MCF 10A (cell line): ENCODE results near the gene PHKB. TPM values are rescaled to one million over a fixed set of nuclear protein-coding genes. Genes with fewer than 3 reads are reported as not detected.

ENCODE experiments used
- BruUV-seq: library from RNA; stranded (reverse); fragments of 400-500 nt; replicated peaks from 2 replicates; lab custom pipeline; 2021; lab: Mats Ljungman, UMichigan
- CTCF ChIA-PET: fragments of 300-600 bp; sonication (Branson Sonifier 250); formaldehyde crosslinking; extraction: SDS; loops from one replicate; lab custom pipeline; 2021; ENCODE audit warnings: antibody characterized with exemption, inconsistent platforms; lab: Yijun Ruan, JAX
- POLR2A ChIA-PET: fragments of 300-600, 350-650 bp; sonication (Branson Sonifier 250); formaldehyde crosslinking; extraction: SDS; loops from one replicate; lab custom pipeline; 2020; ENCODE audit warnings: antibody characterized with exemption, inconsistent platforms; lab: Yijun Ruan, JAX
- DNase-seq: peaks from one replicate; pipeline ENCODE4 v3.0.0-alpha.2; 2018; ENCODE audit not compliant: unreplicated experiment
- H3K27ac Mint-ChIP-seq: one replicate; pipeline ENCODE4 v1.8.0; 2022; ENCODE audit warnings: mild to moderate bottlenecking, low read depth, mixed read lengths; ENCODE audit not compliant: unreplicated experiment
- H3K27me3 Mint-ChIP-seq: one replicate; pipeline ENCODE4 v1.8.0; 2022; ENCODE audit warnings: mixed read lengths; ENCODE audit not compliant: insufficient read depth, unreplicated experiment
- H3K36me3 Mint-ChIP-seq: one replicate; pipeline ENCODE4 v1.8.0; 2022; ENCODE audit warnings: mild to moderate bottlenecking, moderate library complexity, mixed read lengths; ENCODE audit not compliant: insufficient read depth, unreplicated experiment
- H3K4me1 Mint-ChIP-seq: one replicate; pipeline ENCODE4 v1.8.0; 2022; ENCODE audit warnings: mixed read lengths; ENCODE audit not compliant: insufficient read depth, unreplicated experiment
- H3K4me3 Mint-ChIP-seq: one replicate; pipeline ENCODE4 v1.8.0; 2022; ENCODE audit warnings: mild to moderate bottlenecking, moderate library complexity, mixed read lengths; ENCODE audit not compliant: unreplicated experiment
- H3K9me3 Mint-ChIP-seq: one replicate; pipeline ENCODE4 v1.8.0; 2022; ENCODE audit warnings: mixed read lengths; ENCODE audit not compliant: unreplicated experiment
- CTCF ChIP-seq: fragments of 200-600 bp; IDR thresholded peaks from one replicate; pipeline ENCODE4 v1.8.0; 2022; ENCODE audit warnings: antibody characterized with exemption, mild to moderate bottlenecking; ENCODE audit not compliant: unreplicated experiment
- intact Hi-C: fragments of 100-400 bp; cut with micrococcal nuclease; formaldehyde crosslinking; loops from 2 replicates; pipeline ENCODE4 v1.14.1; 2022
- total RNA-seq: library from RNA; stranded (reverse); gene quantifications from 2 replicates; pipeline ENCODE4 v1.2.3, GENCODE V29; 2022

The PHKB gene
- total RNA-seq, 1 experiment from 2014 or later = 62.2 TPM

- CTCF ChIA-PET = interaction anchor here (0.6 kb wide), 1 partner anchor 318 kb away, joined by 3 read pairs; no protein-coding TSS in a partner anchor
- Mint-ChIP-seq H3K9me3 (no peaks in the 10 kb centered on the region), H3K36me3 (peaks cover 69% of the 10 kb centered on the region), H3K27me3 (no peaks in the 10 kb centered on the region), H3K27ac (no peak overlapping the region), H3K4me3 (no peak overlapping the region), H3K4me1 (no peaks in the 10 kb centered on the region)
- intact Hi-C loops = no loop called here
- POLR2A ChIA-PET = no interaction called here
- BruUV-seq = no TSS peak
- no peak for TF ChIP-seq CTCF
- DNase-seq = no peak
Observed at GRCh38 chr16:47693226-47693625, 232.1 kb downstream of the PHKB start.

- no peaks in the 10 kb centered on the region for H3K27me3 Mint-ChIP-seq
- intact Hi-C loops = no loop called here
- H3K4me1 Mint-ChIP-seq = no peaks in the 10 kb centered on the region
- H3K36me3 Mint-ChIP-seq = peaks cover 74% of the 10 kb centered on the region
- ChIA-PET CTCF (interaction anchor here (0.8 to 1.2 kb wide), 2 partner anchors 220 to 361 kb away, joined by 3 to 5 read pairs; no protein-coding TSS in a partner anchor), POLR2A (no interaction called here)
- TF ChIP-seq CTCF = no peak
- H3K9me3 Mint-ChIP-seq = no peaks in the 10 kb centered on the region
- no peak for DNase-seq
- H3K27ac Mint-ChIP-seq = no peak overlapping the region
- no TSS peak for BruUV-seq
- no peak overlapping the region for H3K4me3 Mint-ChIP-seq
Observed at GRCh38 chr16:47694543-47694942, 233.4 kb downstream of the PHKB start.

GRCh38 chr16:47695756-47696155 is 234.6 kb downstream of the PHKB start:
- Mint-ChIP-seq H3K27ac (no peak overlapping the region), H3K4me1 (no peaks in the 10 kb centered on the region), H3K4me3 (no peak overlapping the region), H3K9me3 (no peaks in the 10 kb centered on the region), H3K27me3 (no peaks in the 10 kb centered on the region), H3K36me3 (peaks cover 62% of the 10 kb centered on the region)
- DNase-seq = no peak
- ChIA-PET CTCF (interaction anchor here (1.1 kb wide), 1 partner anchor 927 kb away, joined by 3 read pairs; no protein-coding TSS in a partner anchor), POLR2A (no interaction called here)
- intact Hi-C loops = no loop called here
- TF ChIP-seq CTCF = no peak
- no TSS peak for BruUV-seq

- H3K27me3 Mint-ChIP-seq = no peaks in the 10 kb centered on the region
- H3K4me3 Mint-ChIP-seq = no peak overlapping the region
- CTCF ChIA-PET = no interaction called here
- H3K36me3 Mint-ChIP-seq = peaks cover 55% of the 10 kb centered on the region
- POLR2A ChIA-PET = no interaction called here
- no peak for DNase-seq
- TF ChIP-seq CTCF = no peak
- BruUV-seq = no TSS peak
- H3K9me3 Mint-ChIP-seq = no peaks in the 10 kb centered on the region
- no peaks in the 10 kb centered on the region for H3K4me1 Mint-ChIP-seq
- no peak overlapping the region for H3K27ac Mint-ChIP-seq
- intact Hi-C loops = no loop called here
Observed at GRCh38 chr16:47697826-47698225, 236.7 kb downstream of the PHKB start.
